ENCODE measurements around the gene AGBL5.

AGBL5 gene

GRCh38 chr2:27080140-27080469, 28.6 kb downstream of the AGBL5 start:
- no peak for DNase-seq

GRCh38 chr2:27080603-27080936, 29.1 kb downstream of the AGBL5 start:
- no peak for DNase-seq

GRCh38 chr2:27081984-27082772, 30.7 kb downstream of the AGBL5 start:
- no peak for DNase-seq

- DNase-seq, result no peak
These were observed 31.4 kb downstream of the AGBL5 start for GRCh38 chr2:27082773-27083409.

GRCh38 chr2:27083410-27084296, 32.2 kb downstream of the AGBL5 start:
- DNase-seq, result no peak

GRCh38 chr2:27084297-27085061, 33.0 kb downstream of the AGBL5 start:
- no peak for DNase-seq

GRCh38 chr2:27085062-27085672, 33.7 kb downstream of the AGBL5 start:
- DNase-seq, result no peak

GRCh38 chr2:27085673-27086089, 34.2 kb downstream of the AGBL5 start:
- peak; percentile 40 for DNase-seq

- DNase-seq, result peak; percentile 99
These were observed 34.7 kb downstream of the AGBL5 start for GRCh38 chr2:27086090-27086723.

GRCh38 chr2:27086724-27087593, 35.5 kb downstream of the AGBL5 start, which contains the start of gene KHK:
TSS of gene KHK (plus strand) at chr2:27086772. CDS start at chr2:27087260, 488 bp downstream.
- DNase-seq, result no peak

- no peak for DNase-seq
These were observed 36.4 kb downstream of the AGBL5 start for GRCh38 chr2:27087823-27088410.

- no peak for DNase-seq
These were observed 37.2 kb downstream of the AGBL5 start for GRCh38 chr2:27088634-27089033.

- no peak for DNase-seq
These were observed 37.9 kb downstream of the AGBL5 start for GRCh38 chr2:27089111-27089954.

GRCh38 chr2:27091746-27092695, 40.6 kb downstream of the AGBL5 start:
- DNase-seq, result no peak

- no peak for DNase-seq
These were observed 41.4 kb downstream of the AGBL5 start for GRCh38 chr2:27092696-27093429.

GRCh38 chr2:27093430-27094352, 42.2 kb downstream of the AGBL5 start:
- no peak for DNase-seq
